ENCODE results near the gene ARHGEF28.

The ARHGEF28 gene

DNA sequence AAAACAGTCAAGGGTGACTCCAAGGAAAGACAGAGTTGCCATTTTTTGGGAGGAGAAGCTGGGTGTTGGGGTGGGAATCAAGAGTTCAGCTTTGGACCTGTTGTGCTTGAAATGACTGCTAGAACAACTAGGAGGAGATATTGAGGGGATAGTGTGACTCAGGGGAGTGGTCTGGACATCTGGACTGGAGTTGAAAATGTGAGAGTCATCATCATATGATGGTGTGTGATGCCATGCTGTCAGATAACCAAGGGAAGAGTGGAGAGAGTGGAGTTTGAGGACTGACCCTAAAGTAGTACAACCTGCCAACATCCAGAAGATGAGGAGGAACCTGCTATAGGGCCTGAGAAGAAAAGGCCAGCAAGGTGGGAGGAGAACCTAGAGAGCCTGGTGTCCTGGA, 199.7 kb downstream of the ARHGEF28 start:
- no peak for DNase-seq
- intact Hi-C loops (cut with DNase I), result no loop called here

DNA sequence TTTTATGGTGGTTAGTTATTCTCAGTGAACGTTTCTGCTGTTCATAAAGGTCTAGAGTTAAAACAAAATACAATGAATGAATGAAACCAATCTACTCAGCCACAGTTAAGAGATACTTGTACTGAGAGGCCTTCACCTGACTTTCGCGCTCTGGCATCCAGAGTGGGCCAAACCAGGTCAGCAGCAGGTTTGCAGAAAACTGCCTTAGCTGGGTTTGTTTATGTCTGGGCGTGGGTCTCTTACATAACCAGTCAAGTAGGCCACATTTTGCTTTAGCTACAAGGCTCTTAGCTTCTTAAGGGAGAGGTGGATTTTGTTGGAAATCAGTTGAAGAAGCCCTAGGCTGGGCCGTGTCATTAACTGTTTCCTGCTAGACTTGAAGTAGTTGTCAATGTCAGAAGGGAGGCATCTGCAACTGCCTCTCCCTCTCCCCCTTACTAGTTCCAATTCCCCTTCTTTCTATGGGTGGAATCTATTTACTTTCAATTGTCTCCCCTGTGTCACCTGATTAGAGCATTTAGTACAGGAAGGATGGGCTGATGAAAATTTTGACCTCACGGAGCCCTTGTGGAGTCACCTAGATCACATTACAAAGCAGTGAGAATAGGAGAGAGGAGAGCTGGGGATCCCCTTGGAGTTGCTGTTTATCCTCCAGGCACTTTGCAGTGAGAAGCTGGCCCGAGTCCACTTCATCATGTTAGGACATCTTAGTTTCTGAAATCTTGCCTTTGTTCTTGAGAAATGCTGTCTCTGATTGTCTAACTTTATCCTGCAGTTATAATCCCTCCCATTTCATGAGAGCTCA, 200.5 kb downstream of the ARHGEF28 start:
- DNase-seq, result no peak
- intact Hi-C loops (cut with DNase I), result no loop called here

DNA sequence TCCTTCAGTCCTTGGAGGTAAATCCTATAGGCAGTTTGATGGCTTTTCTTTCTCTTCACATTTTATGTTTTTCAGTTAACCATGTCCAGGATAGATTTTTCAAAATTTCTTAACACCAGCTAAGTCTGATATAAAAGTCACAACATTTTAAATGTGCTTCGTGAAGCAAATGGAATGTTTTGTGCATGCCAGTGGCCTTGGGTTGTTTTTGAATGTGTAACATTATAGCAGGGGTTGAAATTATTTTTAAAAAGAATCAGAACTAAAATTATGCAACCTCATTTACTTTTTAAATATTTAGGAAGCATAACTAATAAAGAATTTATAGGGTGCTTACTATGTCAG, 201.1 kb downstream of the ARHGEF28 start:
- intact Hi-C loops (cut with DNase I), result no loop called here
- DNase-seq, result no peak

DNA sequence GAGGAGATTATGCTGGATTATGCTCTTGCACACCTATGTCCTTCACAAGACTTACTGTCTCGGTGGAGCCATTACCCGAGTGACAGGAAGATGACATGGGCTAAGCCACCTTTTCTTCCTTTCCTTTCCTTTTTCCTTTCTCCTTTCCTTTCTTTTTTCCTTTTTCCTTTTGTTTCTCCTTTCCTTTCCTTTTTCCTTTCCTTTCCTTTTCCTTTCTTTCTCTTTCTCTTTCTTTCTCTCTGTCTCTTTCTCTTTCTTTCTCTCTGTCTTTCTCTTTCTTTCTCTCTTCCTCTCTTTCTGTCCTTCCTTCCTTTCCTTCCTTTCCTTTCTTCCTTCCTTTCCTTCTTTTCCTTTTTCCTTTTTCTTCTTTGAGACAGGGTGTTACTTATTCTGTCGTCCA, 202.5 kb downstream of the ARHGEF28 start:
- intact Hi-C loops (cut with DNase I), result no loop called here
- DNase-seq, result no peak

DNA sequence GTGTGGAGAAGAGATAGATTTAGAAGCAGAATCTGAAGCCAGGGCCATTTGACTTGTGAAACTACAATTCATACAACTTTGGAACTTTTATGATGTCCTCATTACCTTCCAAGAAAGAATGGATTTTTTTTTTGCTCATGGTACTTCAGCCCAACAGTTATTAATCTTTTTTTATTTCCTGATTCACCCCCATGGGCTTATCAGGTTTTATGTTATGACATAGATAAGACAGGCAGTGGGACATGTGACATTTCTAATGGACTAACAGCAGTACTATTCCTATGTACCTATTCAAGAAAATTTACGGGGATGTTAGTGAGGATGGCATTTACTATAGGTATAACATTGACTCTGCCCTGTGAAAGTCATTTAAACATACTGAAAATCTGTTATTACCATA, 204.7 kb downstream of the ARHGEF28 start:
- intact Hi-C loops (cut with DNase I), result no loop called here

DNA sequence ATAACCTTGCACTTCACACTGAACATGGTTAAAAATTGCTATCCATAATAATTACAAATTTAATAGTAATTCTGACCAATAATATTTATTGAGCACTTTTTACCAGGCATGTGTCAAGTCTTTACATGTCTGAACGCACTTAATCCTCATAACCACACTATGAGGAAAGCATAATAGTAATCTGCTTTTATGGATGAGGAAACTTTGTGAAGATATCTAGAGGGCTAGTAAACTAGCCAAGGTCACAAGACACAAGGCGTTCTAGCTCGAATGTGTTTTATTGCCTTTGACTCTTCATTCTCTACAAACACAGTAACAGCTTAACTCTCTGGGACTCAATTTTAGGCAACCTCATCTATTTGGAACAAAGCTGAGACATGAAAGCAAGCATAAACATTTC, 205.1 kb downstream of the ARHGEF28 start:
- intact Hi-C loops (cut with DNase I), result no loop called here
- no peak for DNase-seq

More for the DNA sequence above, 204.7 kb downstream of the ARHGEF28 start:
- DNase-seq, result no peak

DNA sequence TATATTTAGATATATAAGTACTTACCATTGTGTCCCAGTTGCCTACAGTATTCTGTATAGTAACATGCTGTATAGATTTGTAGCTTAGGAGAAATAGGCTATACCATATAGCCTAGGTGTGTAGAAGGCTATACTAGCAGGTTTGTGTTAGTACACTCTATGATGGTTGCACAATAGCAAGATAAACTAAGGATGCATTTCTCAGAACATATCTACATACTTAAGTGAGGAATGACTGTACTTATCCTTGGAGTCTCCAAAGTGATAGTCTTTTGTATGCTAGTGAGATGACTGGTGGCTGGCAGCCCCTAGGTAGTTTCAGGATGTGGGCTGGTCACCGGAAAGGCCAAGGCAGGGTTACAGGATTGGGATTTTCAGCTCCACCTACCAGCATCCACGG, 208.7 kb downstream of the ARHGEF28 start:
- DNase-seq, result no peak
- intact Hi-C loops (cut with DNase I), result no loop called here

DNA sequence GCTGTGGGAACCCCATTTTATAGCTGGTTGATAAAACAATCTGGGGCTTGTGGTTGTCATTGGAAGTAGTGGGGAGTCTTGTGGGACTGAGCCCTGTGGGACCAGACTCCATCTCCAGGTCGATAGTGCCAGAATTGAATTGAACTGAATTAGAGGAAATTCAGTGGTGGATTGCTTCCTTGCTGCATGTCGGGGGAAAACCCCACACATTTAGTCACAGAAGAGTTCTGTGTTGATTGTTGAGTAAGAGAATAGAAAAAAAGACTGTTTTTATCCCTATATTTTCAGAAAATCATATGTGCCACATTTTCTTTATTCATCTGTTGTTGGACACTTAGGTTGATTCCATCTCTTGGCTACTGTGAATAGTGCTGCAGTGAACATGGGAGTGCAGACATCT, 209.7 kb downstream of the ARHGEF28 start:
- no peak for DNase-seq

DNA sequence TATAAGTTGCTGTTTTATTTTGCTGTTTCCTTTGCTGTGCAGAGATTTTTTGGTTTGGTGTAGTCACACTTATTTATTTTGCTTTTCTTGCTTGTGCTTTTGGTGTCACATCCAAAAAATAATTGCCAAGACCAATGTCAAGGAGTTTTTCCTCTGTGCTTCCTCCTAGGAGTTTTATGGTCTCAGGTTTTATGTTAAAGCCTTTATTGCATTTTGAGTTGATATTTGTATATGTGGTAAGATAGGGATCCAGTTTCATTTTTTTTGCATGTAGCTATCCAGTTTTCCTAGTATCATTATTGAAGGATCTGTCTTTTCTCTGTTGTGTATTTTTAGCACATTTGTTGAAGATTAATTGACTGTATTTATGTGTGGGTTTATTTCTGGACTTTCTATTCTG, 210.6 kb downstream of the ARHGEF28 start:
- no peak for DNase-seq
- intact Hi-C loops (cut with DNase I), result no loop called here

More for the DNA sequence above, 209.7 kb downstream of the ARHGEF28 start:
- intact Hi-C loops (cut with DNase I), result no loop called here

DNA sequence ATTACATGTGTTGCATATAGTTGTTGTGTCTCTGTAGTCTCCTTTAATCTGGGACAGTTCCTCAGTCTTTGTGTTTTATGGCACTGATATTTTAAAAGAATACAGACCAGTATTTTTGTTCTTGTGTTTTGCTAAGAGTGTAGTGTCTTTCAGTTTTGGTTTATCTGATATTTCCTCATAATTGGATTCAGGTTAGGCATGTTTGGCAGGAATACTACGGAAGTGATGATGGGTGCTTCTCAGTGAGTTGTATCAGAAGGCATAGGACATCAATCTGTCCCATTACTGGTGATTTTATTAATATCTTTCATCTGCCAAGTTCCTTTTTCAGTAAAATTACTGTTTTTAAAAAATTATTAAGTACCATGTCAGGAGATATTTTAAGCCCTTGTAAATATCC, 212.9 kb downstream of the ARHGEF28 start:
- no peak for DNase-seq
- intact Hi-C loops (cut with DNase I), result no loop called here

DNA sequence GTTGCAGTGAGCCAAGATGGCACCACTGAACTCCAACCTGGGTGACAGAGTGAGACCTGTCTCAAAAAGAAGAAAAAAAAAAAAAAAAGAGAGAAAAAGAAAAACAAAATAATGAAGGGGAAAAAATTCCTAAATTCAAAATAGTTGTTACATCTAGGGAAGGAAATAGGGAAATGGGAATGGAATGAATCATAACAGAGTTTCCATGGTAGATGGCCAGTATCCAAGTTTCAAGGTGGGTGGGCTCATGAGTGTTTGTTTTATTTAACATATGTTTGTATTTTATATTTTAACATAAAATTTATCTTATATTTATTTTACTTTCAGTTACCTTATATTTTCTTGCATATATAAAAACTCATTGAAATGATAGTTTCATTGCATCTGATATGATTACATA, 215.6 kb downstream of the ARHGEF28 start:
- intact Hi-C loops (cut with DNase I), result no loop called here
- DNase-seq, result no peak

DNA sequence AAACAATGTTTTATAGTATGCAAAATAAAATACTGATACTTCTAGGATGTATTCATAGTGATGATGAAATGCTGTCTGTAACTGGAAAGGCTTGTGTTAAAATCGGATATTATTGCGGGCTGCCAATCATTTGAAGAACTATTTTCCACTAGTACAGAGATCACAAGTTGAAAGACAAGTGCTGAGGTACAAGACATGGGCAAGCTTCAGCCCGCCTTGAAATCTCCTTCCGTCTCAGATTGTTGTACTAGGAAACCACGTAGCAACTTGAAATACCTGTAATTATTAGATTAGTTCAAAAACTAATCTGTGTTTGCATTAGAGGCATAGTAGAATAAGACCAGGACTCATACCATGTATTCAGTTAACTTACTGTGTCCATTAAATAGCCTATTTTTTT, 218.2 kb downstream of the ARHGEF28 start:
- intact Hi-C loops (cut with DNase I), result no loop called here
- DNase-seq, result no peak

DNA sequence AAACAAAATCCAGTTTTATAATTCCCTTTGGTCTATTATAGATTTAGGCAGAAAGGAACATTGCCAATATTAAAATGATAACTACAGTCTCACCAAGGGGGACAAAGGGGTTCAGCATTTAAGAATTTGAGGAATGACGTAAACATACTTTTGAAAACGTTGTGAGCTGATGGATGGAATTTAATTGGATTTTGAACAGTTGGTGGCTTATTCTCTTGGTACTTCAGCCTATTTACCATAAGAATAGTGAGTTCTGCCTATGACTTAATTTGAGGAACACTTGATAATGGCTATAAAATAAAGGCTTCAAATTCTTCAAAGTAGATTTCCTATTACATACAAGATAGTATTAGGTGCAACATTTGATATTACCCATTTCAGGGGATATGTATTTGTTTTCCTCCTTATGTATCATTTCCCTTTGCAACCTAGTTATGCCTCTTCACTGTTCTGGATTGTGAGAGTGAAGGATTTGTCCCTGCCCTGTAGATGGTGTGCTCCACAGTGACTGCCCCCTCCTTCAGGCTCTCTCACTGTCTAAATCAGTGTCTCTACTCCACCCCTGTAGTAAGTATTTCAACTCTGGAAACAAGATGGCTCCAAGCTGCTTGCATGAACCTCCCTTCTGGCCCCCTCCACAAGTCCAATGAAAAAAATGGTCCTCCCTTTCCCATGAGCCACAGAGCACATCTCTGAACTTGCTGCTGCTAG, 225.6 kb downstream of the ARHGEF28 start:
- no peak for DNase-seq
- intact Hi-C loops (cut with DNase I), result no loop called here

DNA sequence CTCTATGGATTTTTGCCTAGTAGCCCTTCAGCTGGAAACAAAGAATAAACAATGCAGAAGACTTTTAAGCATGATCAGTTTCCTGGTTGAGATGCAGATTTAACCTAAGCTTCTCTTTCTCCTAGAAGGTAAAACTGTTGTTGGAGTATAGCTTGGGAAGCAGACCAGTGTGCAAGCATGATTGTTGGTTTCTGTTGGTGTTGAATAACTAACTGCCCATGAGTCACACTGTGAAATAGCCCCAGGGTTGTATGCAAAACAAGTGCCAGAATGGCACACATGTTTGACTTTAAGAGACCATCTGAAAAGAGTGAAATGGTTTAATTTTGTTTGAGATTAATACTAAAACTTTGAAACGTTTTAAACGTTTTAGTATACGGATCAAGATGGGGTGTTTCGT, 227.1 kb downstream of the ARHGEF28 start:
- intact Hi-C loops (cut with DNase I), result no loop called here
- DNase-seq, result no peak

DNA sequence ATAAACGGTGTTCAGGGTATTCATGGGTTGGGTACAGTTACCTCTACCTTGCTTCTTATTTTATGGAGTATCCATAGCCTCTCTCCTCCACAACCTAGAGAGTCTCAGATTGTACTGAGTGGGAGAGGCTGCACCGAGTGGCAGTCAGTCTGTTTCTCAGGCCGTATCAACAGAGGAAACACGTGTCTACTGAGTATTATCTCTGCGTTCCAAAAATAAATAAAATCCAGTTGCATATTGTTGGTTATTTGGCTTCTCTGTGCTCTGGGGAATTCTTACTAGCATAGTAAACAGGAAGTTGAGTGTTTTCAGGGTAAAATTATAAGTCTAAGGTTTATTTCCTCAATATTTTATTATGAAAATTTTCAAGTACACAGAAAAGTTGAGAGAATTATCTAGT, 231.0 kb downstream of the ARHGEF28 start:
- no peak for DNase-seq
- intact Hi-C loops (cut with DNase I), result no loop called here

DNA sequence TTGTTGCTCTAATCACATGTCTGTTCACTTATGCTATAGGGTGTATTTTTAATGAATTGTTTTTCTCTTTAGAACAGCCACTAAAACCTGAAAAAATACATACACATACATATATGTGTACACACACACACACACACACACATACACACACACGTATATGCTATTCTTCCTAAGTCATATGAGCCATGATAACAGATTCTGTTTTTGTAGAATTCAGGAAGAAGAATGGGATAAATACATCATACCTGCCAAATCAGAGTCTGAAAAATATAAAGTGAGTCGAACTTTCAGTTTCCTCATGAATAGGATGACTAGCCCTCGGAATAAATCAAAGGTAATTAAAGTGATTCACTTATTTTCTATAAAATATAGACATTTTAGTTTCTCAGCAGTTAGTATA, 231.4 kb downstream of the ARHGEF28 start:
- intact Hi-C loops (cut with DNase I), result no loop called here
- no peak for DNase-seq

DNA sequence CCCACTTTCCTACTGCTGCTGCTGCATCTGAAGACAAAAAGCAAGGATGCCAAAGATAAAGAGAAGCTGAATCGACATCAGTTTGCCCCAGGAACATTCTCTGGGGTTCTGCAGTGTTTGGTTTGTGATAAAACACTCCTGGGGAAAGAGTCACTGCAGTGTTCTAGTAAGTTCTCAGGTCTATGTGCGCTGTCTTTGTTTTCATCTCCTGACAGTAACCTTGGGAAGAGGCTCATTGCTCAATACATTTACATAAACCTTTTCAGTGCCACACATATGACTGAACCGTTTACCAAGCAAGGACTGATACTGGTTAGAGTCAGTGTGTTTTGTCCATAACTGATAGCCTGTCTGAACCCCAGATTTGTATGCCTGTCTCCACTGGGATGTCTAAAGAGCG, 232.1 kb downstream of the ARHGEF28 start:
- intact Hi-C loops (cut with DNase I), result no loop called here
- DNase-seq, result no peak

DNA sequence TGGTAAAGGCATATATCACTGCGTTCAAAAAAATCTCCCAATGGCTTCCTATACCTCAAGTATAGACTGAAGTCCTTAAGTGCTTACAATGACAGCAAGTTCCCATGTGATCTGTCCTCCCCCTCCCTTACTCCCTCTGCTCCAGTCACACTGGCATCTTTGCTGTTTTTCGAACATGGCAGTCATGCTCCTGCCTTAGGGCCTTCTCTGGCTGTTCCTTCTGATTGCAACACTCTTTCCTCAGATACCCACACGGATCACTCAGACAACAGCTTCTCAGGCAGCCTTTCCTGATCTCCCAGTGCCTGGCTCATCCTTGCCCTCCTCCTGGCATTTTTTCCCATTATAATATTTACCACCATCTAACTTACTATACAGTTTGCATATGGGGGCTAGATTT, 232.8 kb downstream of the ARHGEF28 start:
- DNase-seq, result no peak
- intact Hi-C loops (cut with DNase I), result no loop called here

DNA sequence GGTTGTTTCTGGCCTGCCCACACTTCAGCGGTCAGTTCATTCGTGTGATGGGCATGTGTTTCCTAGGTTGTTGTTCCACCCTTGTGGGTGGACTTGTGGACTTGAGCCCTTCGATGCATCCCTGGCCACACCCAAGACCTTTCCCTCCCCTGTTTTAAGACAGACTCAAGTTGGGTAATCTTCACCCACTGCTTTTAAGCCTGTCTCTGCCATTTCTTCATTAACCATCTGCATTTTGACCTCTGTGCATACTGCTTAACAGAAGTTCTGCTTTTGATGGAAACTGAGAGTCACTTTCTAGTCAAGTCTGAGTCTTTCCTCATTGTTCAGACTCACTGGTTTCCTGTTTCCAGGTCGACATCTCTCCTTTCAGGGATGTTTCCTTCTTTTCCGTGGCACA, 233.7 kb downstream of the ARHGEF28 start:
- DNase-seq, result no peak
- intact Hi-C loops (cut with DNase I), result no loop called here

DNA sequence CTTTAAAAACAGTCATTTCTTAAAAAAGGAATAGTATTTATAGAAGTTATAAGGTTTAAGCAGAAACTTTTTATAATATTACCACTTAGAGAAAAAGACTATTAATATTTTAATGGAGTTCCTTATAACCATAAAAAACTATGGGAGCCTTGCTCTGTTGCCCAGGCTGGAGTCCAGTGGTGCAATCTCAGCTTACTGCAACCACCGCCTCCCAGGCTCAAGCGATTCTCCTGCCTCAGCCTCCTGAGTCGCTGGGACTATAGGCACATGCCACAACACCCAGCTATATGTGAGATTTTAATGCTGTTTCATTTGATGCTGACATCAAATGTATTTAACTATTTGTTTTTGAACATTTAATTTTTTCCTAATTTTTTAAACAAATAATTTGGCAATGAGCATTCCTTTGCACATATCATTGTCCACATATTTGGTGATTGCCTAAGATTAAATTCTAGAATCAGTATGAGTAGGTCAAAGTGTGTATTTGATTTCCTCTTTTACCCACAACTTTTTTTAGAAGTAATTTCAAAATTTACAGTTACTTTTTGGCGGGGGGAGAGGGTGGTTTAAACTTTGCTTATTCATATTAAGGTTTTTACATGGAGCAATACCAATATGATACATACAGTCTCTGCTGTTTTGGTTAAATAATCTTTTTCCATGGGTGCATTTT, 235.5 kb downstream of the ARHGEF28 start:
- intact Hi-C loops (cut with DNase I), result no loop called here
- no peak for DNase-seq

DNA sequence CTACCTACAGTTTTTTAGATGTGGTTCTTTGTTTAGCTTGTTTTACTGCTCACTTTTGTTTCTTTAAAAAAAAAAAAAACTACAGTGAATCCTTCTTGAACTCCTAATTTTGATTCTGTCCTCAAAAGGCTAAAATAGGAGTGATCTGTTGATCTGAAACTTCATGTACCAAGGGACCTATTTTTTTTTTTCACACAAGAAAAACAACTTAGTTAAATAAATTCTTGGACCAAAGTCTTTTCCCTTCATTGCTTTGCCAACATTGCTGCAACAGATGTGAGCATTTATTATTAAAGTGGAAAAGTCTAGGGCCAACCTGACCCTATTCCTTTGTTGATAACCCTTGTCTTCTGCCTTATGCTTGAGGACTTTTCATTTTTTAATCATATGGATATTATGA, 236.8 kb downstream of the ARHGEF28 start:
- DNase-seq, result no peak
- intact Hi-C loops (cut with DNase I), result no loop called here
